NOMO-1 (cell line): ENCODE data around the gene MRAP2.

Experiments used
- DNase-seq, 2 experiments: peaks; one replicate each; lab custom pipeline; 2025; ENCODE audit not compliant: unreplicated experiment in 2 of 2; lab: John Stamatoyannopoulos, UW

Gene MRAP2, protein sequence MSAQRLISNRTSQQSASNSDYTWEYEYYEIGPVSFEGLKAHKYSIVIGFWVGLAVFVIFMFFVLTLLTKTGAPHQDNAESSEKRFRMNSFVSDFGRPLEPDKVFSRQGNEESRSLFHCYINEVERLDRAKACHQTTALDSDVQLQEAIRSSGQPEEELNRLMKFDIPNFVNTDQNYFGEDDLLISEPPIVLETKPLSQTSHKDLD

GRCh38 chr6:84033523-84034451 is at the start of gene MRAP2:
TSS of gene MRAP2 (plus strand) at chr6:84033772. CDS start at chr6:84055319, 21,547 bp downstream.
- no peak for DNase-seq

GRCh38 chr6:83984411-83984810 is 49.2 kb upstream of the MRAP2 start:
- DNase-seq, result no peak

DNA sequence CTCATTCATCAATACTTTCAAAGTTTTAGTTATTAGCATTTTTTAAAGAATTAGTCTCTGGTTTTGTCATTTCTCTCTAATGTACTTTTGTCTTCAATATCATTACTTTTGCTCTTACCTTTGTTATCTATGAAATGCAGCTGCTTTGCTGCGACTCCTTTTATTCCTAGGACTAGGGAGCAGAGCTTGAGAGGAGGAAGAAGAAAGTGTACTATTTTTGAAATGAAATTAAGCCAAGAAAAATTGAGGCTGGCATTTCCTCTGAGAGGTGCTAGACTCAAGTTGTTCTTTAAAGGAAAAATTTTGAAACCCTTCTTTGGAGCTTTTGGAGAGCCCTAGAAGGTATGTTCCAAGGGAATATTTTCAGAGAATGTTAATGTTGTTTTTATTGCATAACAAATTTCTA is 48.3 kb upstream of the MRAP2 start:
- no peak for DNase-seq

DNA sequence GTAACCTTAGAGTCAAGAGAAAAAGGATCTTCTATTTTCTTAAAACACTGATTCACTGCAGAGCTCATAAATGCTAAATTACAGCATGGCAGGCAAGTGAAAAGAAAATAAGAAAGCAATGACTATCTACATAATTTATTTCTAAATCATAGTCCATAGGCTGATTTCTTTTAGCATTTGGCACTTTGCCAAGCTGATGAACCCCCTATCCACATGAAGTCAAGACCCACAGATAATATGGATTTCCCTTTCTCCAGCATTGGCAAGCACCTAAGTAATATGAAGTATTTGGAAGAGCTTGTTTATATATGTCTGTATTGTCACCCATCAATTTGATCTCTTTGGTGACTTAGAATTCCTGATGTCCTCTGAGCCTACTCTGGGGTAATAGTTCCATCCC is 47.9 kb upstream of the MRAP2 start:
- no peak for DNase-seq

DNA sequence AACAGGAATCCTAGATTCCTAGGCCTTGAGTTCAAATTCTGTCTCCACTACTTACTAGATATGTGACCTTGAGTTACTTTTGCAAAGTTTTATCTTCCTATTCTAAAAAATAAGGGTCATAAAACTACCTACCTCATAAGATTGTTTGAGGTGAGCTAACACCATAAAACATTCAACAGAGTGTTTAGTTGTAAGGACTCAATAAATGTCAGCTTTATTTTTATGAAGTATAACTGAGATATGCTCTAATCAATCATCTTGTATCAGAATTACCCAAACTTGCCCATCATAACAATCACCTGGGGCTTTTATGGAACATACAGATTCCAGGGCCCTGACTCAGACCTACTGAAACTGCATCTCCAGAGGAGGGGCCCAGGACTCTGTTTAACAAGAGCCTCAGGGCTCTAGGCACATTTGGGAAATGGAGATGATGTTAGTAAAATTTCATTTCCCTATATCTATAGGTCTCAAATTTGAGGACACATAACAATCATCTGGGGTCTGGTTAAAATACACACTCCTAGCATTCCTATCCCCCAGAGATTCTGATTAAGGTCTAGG is 35.5 kb upstream of the MRAP2 start:
- no peak for DNase-seq

DNA sequence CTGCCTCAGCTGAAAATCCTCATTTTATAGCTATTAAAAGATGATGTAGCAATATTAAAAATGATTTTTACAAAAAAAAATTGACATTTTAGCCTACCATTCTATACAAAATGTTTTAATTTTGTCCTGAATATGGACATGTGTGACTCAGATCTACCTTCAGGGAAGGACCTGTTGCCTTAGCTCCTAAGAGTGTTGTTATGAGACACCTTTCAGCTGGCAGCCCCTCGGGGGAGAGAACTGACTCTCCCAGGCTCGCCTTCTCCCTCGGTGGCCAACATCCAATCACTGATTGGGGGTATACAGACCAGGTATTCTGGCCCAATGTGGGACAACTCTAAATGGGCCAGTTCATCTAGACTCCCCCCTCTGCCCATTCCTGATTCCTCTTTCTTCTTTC is 32.5 kb upstream of the MRAP2 start:
- DNase-seq, result no peak

GRCh38 chr6:84002226-84002625 is 31.3 kb upstream of the MRAP2 start:
- DNase-seq, result no peak

DNA sequence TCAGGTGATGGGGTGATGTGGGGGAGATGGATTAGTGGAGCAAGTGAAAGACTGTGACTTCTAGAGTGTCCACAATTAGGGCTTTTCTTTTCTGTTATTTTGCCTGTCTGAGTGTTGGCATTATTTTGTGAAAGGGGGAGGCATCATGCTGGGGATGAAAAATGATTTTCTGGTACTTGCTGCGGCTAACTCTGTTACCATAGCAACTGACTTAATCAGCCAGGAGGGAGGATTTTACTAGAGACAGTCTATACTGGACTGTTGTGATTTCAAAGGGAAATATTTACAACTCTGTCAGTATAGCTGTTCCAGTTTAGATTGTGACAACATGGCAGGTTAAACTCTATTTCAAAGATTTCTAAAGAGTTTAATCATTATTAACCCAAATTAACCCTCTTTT is 30.4 kb upstream of the MRAP2 start:
- no peak for DNase-seq

DNA sequence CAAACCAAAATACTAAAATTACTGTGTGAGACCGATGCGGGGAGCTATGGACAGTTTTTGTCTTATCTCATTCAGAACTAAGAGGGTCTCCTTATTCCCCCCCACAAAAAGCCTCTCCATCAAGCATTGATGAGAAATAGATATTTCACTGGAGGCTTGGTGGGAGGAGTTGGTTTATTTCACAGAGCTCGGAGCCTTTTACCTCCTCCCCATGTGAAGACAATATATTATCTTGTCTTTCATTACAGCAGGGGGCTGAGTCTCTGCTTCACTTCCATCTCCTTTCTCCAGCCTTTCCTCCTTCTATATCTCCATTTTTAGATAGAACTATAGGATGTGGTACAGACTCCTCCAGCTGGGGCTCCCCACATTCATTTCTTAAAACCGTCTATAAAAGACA is 29.9 kb upstream of the MRAP2 start:
- no peak for DNase-seq

GRCh38 chr6:84007871-84008270 is 25.7 kb upstream of the MRAP2 start:
- peak in 1 of 2 experiments; percentile 41 for DNase-seq

- DNase-seq, result no peak
Measured at GRCh38 chr6:84013354-84013753, 20.2 kb upstream of the MRAP2 start.

GRCh38 chr6:84013931-84014330 is 19.6 kb upstream of the MRAP2 start:
- no peak for DNase-seq

DNA sequence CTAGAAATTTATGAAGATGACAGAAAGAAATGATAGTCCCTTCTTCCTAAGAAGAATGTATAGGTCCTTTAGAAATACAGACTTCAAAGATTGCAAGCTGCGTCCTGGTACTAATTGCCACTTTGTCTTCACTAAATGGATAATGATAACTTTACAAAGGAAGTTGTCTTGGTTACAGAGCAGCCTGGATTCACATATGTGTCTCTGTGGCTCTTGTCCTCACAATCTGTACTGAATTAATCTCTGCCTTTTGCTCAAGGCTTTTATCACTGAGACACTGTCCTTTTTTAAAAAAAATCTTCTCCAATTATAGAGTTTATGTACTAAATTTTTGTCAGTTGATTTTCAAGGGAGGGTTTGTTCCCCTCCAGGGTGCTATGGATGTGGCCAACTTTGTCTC is 17.5 kb upstream of the MRAP2 start:
- DNase-seq, result no peak

- DNase-seq, result no peak
Measured at GRCh38 chr6:84017709-84018452, 15.7 kb upstream of the MRAP2 start.

- DNase-seq, result no peak
Measured at GRCh38 chr6:84018453-84019061, 15.0 kb upstream of the MRAP2 start.

GRCh38 chr6:84019141-84019841 is 14.3 kb upstream of the MRAP2 start:
- DNase-seq, result no peak

- no peak for DNase-seq
Measured at GRCh38 chr6:84019842-84020211, 13.7 kb upstream of the MRAP2 start.

DNA sequence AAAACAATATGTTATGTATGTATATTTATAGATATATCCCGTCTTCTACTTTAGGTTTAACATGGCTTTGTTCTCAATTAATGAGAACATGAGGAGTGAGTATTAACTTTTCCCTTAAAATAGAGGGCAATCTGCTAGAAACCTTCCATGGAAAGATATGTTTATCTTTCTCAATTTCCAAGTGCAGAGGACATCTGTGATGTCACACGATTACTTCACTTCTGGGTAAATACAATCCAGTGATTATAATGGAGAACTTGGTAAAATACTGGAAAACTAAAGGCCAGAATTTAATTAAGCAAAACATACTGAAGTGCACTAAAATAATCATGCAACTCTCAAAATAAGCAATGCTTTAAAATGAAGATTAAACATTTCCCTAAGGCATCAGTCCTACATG is 11.9 kb upstream of the MRAP2 start:
- no peak for DNase-seq

DNA sequence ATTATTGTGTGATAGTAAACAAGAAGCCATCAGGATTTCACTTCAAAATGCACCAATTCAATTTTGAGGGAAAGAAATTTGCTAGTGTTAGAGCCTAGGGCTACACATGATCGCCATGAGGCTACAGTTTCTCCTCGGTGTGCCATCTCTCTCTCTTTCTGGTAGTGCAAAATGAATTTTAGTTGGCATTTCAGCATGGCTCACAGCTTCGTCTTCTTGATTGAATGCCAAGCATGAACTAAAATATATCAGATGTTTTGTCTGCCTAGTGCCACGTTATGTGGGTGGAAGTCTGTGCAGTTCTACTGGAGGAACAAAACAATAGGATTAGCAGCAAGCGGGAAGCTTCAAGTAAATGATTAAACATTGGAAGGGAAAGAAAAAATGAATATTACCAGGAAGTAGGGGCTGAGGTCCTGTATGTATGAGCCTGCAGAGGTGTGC is 6.8 kb upstream of the MRAP2 start:
- no peak for DNase-seq
